HepG2 (cell line): Measurements from ENCODE around the gene PSMD3. TPM values are rescaled to one million over a fixed set of nuclear protein-coding genes. Genes with fewer than 3 reads are reported as not detected.
A peak's percentile ranks its signal among the peaks of the same experiment; 100 is the strongest.

Experiments
- AHR ChIP-seq: IDR thresholded peaks from 2 replicates; pipeline ENCODE4 v1.6.1; 2018; ENCODE audit warnings: missing genetic modification reagents, missing compliant biosample characterization
- ARNT2 ChIP-seq: sonication (generic); formaldehyde crosslinking; IDR thresholded peaks from 2 replicates; pipeline ENCODE4 v1.8.0; 2022; ENCODE audit warnings: mild to moderate bottlenecking, low read depth, missing genetic modification reagents, moderate library complexity
- ATAD3A ChIP-seq: sonication (generic); formaldehyde crosslinking; IDR thresholded peaks from 2 replicates; pipeline ENCODE4 v1.4.0; 2020; ENCODE audit warnings: missing genetic modification reagents
- NCOA5 ChIP-seq: sonication (generic); formaldehyde crosslinking; IDR thresholded peaks from 2 replicates; pipeline ENCODE4 v1.4.0; 2020; ENCODE audit warnings: missing genetic modification reagents
- NFKBIZ ChIP-seq: IDR thresholded peaks from 2 replicates; pipeline ENCODE4 v1.6.1; 2018; ENCODE audit warnings: missing genetic modification reagents, missing compliant biosample characterization
- SETDB1 ChIP-seq: sonication (generic); formaldehyde crosslinking; IDR thresholded peaks from 2 replicates; pipeline ENCODE4 v1.5.1; 2020; ENCODE audit warnings: missing genetic modification reagents, mild to moderate bottlenecking, borderline replicate concordance
- THAP11 ChIP-seq: IDR thresholded peaks from 2 replicates; pipeline ENCODE4 v1.6.1; 2016; ENCODE audit warnings: missing biosample characterization, missing genetic modification reagents
- TRIM24 ChIP-seq: sonication (generic); formaldehyde crosslinking; IDR thresholded peaks from 2 replicates; pipeline ENCODE4 v1.8.0; 2022; ENCODE audit warnings: mild to moderate bottlenecking, missing genetic modification reagents
- ZNF10 ChIP-seq: sonication (generic); formaldehyde crosslinking; IDR thresholded peaks from 2 replicates; pipeline ENCODE4 v1.4.0; 2020; ENCODE audit warnings: mild to moderate bottlenecking, low read depth, missing genetic modification reagents, borderline replicate concordance
- ZNF326 ChIP-seq: sonication (generic); formaldehyde crosslinking; IDR thresholded peaks from 2 replicates; pipeline ENCODE4 v1.4.0; 2020; ENCODE audit warnings: missing genetic modification reagents, borderline replicate concordance
- ZNF354B ChIP-seq: sonication (generic); formaldehyde crosslinking; IDR thresholded peaks from 2 replicates; pipeline ENCODE4 v1.8.0; 2022; ENCODE audit warnings: mild to moderate bottlenecking, missing genetic modification reagents
- ZNF605 ChIP-seq: sonication (generic); formaldehyde crosslinking; IDR thresholded peaks from 2 replicates; pipeline ENCODE4 v1.8.0; 2022; ENCODE audit warnings: mild to moderate bottlenecking, missing genetic modification reagents
- ZNF629 ChIP-seq: sonication (generic); formaldehyde crosslinking; conservative IDR thresholded peaks from 2 replicates; pipeline ENCODE4 v1.5.0; 2020; ENCODE audit warnings: missing genetic modification reagents
- ZNF737 ChIP-seq: sonication (generic); formaldehyde crosslinking; IDR thresholded peaks from 2 replicates; pipeline ENCODE4 v1.5.0; 2020; ENCODE audit warnings: missing genetic modification reagents, mild to moderate bottlenecking, borderline replicate concordance
- ZNF780A ChIP-seq: sonication (generic); formaldehyde crosslinking; IDR thresholded peaks from 2 replicates; pipeline ENCODE4 v1.8.0; 2022; ENCODE audit warnings: mild to moderate bottlenecking, missing genetic modification reagents, moderate library complexity
- ZNF790 ChIP-seq: sonication (generic); formaldehyde crosslinking; IDR thresholded peaks from 2 replicates; pipeline ENCODE4 v1.8.0; 2022; ENCODE audit warnings: missing genetic modification reagents, mild to moderate bottlenecking, borderline replicate concordance
- ZNF816 ChIP-seq: sonication (generic); formaldehyde crosslinking; IDR thresholded peaks from 2 replicates; pipeline ENCODE4 v1.8.0; 2022; ENCODE audit warnings: missing genetic modification reagents, mild to moderate bottlenecking, borderline replicate concordance
- polyA plus RNA-seq, 8 experiments: library from polyadenylated mRNA; depleted of rRNA in 3 of 8; stranded (reverse) in 7 of 8; unstranded in 1 of 8; fragments of >200 nt; fragmentation: Illumina TruSeq in 4 of 8; extraction: Trizol in 4 of 8; gene quantifications; 2 replicates each; pipeline versions ENCODE4 v1.2.1 to v1.2.3, GENCODE V29; 2011 to 2016; ENCODE audit warnings: low read depth in 4 of 8, missing spikeins in 1 of 8, mixed read lengths in 1 of 8; ENCODE audit not compliant: insufficient read depth in 1 of 8
- total RNA-seq, 5 experiments: library from RNA; depleted of rRNA; stranded (reverse); fragments of >200 nt; fragmentation: Illumina TruSeq; extraction: Trizol; gene quantifications; 2 replicates each; pipeline ENCODE4 v1.2.3, GENCODE V29; 2016; ENCODE audit warnings: low read depth in 1 of 5
- TF ChIP-seq, protein P1 (sequence below): sonication (generic); formaldehyde crosslinking; conservative IDR thresholded peaks from 2 replicates; pipeline ENCODE4 v1.4.0; 2020; ENCODE audit warnings: mild to moderate bottlenecking, missing genetic modification reagents, moderate library complexity
- TF ChIP-seq, protein P2 (sequence below): sonication (generic); formaldehyde crosslinking; IDR thresholded peaks from 2 replicates; pipeline ENCODE4 v1.5.1; 2020; ENCODE audit warnings: missing genetic modification reagents, mild to moderate bottlenecking, borderline replicate concordance
- TF ChIP-seq, protein P3 (sequence below): IDR thresholded peaks from 2 replicates; pipeline ENCODE4 v1.6.1; 2016; ENCODE audit warnings: low read depth, borderline replicate concordance
- TF ChIP-seq, protein P4 (sequence below): sonication (generic); formaldehyde crosslinking; IDR thresholded peaks from 2 replicates; pipeline ENCODE4 v1.8.0; 2022; ENCODE audit warnings: mild to moderate bottlenecking, missing genetic modification reagents, borderline replicate concordance

The PSMD3 gene
- total and polyA plus RNA-seq, 2 of the 13 experiments (the other 11 are each of a cell fraction or from before 2014, with no cell fraction given): 97.4 to 146 TPM

DNA sequence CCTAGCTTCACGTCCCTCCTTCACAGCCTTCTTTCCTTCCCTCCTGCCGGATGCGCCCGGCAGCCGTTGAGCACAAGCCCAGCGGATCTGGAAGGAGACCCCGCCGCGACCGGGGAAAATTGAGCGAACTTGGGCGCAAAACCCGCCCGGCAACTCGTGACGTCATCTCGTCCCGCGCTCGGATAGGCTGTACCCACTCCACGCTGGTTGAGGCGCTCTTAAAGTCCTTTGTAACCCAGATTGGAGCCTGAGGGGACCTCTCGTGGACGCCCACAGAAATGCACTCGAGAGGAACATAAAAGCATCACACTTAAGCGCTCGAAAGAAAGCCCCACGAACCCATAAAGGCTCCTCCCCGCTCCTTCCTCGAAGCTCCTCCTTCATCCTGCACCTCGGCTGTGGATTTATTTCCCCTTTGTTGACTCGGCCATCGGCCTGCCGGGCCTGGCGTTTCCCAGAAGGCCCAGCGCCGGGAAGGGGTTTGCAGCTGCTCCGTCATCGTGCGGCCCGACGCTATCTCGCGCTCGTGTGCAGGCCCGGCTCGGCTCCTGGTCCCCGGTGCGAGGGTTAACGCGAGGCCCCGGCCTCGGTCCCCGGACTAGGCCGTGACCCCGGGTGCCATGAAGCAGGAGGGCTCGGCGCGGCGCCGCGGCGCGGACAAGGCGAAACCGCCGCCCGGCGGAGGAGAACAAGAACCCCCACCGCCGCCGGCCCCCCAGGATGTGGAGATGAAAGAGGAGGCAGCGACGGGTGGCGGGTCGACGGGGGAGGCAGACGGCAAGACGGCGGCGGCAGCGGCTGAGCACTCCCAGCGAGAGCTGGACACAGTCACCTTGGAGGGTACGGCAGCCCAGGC is at the start of gene PSMD3 (continued):
- TF ChIP-seq, protein P1, sequence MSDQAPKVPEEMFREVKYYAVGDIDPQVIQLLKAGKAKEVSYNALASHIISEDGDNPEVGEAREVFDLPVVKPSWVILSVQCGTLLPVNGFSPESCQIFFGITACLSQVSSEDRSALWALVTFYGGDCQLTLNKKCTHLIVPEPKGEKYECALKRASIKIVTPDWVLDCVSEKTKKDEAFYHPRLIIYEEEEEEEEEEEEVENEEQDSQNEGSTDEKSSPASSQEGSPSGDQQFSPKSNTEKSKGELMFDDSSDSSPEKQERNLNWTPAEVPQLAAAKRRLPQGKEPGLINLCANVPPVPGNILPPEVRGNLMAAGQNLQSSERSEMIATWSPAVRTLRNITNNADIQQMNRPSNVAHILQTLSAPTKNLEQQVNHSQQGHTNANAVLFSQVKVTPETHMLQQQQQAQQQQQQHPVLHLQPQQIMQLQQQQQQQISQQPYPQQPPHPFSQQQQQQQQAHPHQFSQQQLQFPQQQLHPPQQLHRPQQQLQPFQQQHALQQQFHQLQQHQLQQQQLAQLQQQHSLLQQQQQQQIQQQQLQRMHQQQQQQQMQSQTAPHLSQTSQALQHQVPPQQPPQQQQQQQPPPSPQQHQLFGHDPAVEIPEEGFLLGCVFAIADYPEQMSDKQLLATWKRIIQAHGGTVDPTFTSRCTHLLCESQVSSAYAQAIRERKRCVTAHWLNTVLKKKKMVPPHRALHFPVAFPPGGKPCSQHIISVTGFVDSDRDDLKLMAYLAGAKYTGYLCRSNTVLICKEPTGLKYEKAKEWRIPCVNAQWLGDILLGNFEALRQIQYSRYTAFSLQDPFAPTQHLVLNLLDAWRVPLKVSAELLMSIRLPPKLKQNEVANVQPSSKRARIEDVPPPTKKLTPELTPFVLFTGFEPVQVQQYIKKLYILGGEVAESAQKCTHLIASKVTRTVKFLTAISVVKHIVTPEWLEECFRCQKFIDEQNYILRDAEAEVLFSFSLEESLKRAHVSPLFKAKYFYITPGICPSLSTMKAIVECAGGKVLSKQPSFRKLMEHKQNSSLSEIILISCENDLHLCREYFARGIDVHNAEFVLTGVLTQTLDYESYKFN: peak; percentile 83
- TF ChIP-seq AHR: peak; percentile 98
- peak; percentile 89; the same call in 1 of the 2 replicates for TF ChIP-seq ZNF790
- peak; percentile 97 for TF ChIP-seq ZNF605 (CRISPR knock-in tag)
- peak; percentile 97 for TF ChIP-seq THAP11 (CRISPR knock-in tag)
- TF ChIP-seq, protein P2, sequence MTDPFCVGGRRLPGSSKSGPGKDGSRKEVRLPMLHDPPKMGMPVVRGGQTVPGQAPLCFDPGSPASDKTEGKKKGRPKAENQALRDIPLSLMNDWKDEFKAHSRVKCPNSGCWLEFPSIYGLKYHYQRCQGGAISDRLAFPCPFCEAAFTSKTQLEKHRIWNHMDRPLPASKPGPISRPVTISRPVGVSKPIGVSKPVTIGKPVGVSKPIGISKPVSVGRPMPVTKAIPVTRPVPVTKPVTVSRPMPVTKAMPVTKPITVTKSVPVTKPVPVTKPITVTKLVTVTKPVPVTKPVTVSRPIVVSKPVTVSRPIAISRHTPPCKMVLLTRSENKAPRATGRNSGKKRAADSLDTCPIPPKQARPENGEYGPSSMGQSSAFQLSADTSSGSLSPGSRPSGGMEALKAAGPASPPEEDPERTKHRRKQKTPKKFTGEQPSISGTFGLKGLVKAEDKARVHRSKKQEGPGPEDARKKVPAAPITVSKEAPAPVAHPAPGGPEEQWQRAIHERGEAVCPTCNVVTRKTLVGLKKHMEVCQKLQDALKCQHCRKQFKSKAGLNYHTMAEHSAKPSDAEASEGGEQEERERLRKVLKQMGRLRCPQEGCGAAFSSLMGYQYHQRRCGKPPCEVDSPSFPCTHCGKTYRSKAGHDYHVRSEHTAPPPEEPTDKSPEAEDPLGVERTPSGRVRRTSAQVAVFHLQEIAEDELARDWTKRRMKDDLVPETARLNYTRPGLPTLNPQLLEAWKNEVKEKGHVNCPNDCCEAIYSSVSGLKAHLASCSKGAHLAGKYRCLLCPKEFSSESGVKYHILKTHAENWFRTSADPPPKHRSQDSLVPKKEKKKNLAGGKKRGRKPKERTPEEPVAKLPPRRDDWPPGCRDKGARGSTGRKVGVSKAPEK (CRISPR knock-in tag): peak; percentile 86; the same call in 1 of the 2 replicates
- TF ChIP-seq ZNF816 (CRISPR knock-in tag): peak; percentile 84
- no peak for TF ChIP-seq ZNF326 (CRISPR knock-in tag)
- no peak for TF ChIP-seq ZNF10
- peak; percentile 95 for TF ChIP-seq ATAD3A (CRISPR knock-in tag)
- TF ChIP-seq TRIM24 (CRISPR knock-in tag): no peak
- no peak for TF ChIP-seq NCOA5 (CRISPR knock-in tag)
- TF ChIP-seq ZNF629 (CRISPR knock-in tag): peak; percentile 63
- TF ChIP-seq, protein P3, sequence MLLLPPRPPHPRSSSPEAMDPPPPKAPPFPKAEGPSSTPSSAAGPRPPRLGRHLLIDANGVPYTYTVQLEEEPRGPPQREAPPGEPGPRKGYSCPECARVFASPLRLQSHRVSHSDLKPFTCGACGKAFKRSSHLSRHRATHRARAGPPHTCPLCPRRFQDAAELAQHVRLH: peak; percentile 97
- peak; percentile 78; the same call in 1 of the 2 replicates for TF ChIP-seq ZNF354B (CRISPR knock-in tag)
- peak; percentile 86; the same call in 1 of the 2 replicates for TF ChIP-seq SETDB1
- peak; percentile 95 for TF ChIP-seq NFKBIZ (CRISPR knock-in tag)
- peak; percentile 88 for TF ChIP-seq ZNF780A (CRISPR knock-in tag)
- peak; percentile 97 for TF ChIP-seq ARNT2 (CRISPR knock-in tag)
- TF ChIP-seq ZNF737 (CRISPR knock-in tag): no peak
- TF ChIP-seq, protein P4, sequence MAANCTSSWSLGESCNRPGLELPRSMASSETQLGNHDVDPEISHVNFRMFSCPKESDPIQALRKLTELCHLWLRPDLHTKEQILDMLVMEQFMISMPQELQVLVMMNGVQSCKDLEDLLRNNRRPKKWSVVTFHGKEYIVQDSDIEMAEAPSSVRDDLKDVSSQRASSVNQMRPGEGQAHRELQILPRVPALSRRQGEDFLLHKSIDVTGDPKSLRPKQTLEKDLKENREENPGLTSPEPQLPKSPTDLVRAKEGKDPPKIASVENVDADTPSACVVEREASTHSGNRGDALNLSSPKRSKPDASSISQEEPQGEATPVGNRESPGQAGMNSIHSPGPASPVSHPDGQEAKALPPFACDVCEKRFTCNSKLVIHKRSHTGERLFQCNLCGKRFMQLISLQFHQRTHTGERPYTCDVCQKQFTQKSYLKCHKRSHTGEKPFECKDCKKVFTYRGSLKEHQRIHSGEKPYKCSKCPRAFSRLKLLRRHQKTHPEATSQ: no peak; the same call in 1 of the 2 replicates
